GM18502 (cell line): ENCODE results near the gene PGAM2.

Source experiments
- ATAC-seq: cut with Tn5 transposase; IDR thresholded peaks from one replicate; pipeline ENCODE4 v1.9.1; 2021; ENCODE audit warnings: mild to moderate bottlenecking; ENCODE audit not compliant: unreplicated experiment, poor library complexity

The PGAM2 gene

GRCh38 chr7:44086627-44087026 is 21.3 kb upstream of the PGAM2 start:
- no peak for ATAC-seq

GRCh38 chr7:44085546-44085945 is 20.2 kb upstream of the PGAM2 start:
- ATAC-seq: no peak

- ATAC-seq: no peak
Observed at GRCh38 chr7:44084701-44085100, 19.3 kb upstream of the PGAM2 start.

GRCh38 chr7:44083796-44084195 is 18.4 kb upstream of the PGAM2 start:
- ATAC-seq: no peak

- ATAC-seq: peak; percentile 91
Observed at GRCh38 chr7:44082541-44083207, 17.3 kb upstream of the PGAM2 start.

GRCh38 chr7:44081266-44081748 is 15.9 kb upstream of the PGAM2 start:
- no peak for ATAC-seq

GRCh38 chr7:44080686-44081265 is 15.4 kb upstream of the PGAM2 start:
- ATAC-seq: no peak

- no peak for ATAC-seq
Observed at GRCh38 chr7:44080118-44080517, 14.8 kb upstream of the PGAM2 start.

GRCh38 chr7:44079331-44080021 is 14.1 kb upstream of the PGAM2 start:
- ATAC-seq: no peak

- no peak for ATAC-seq
Observed at GRCh38 chr7:44078521-44078920, 13.2 kb upstream of the PGAM2 start.

GRCh38 chr7:44077681-44078091 is 12.3 kb upstream of the PGAM2 start:
- no peak for ATAC-seq

- no peak for ATAC-seq
Observed at GRCh38 chr7:44077061-44077460, 11.7 kb upstream of the PGAM2 start.

- ATAC-seq: no peak
Observed at GRCh38 chr7:44076101-44076895, 10.9 kb upstream of the PGAM2 start.

GRCh38 chr7:44075296-44076075 is 10.1 kb upstream of the PGAM2 start:
- no peak for ATAC-seq

- ATAC-seq: no peak
Observed at GRCh38 chr7:44074349-44074695, 9.0 kb upstream of the PGAM2 start.

GRCh38 chr7:44073664-44074348 is 8.4 kb upstream of the PGAM2 start:
- peak; percentile 57 for ATAC-seq

GRCh38 chr7:44072364-44073231 is 7.2 kb upstream of the PGAM2 start:
- no peak for ATAC-seq

- no peak for ATAC-seq
Observed at GRCh38 chr7:44071726-44072363, 6.5 kb upstream of the PGAM2 start.
